NCI-H2196 treated with DMSO at 0.1 percent for 48 hours (cell line): ENCODE measurements around the gene FAM120B.
A peak's percentile ranks its signal among the peaks of the same experiment; 100 is the strongest.

ENCODE experiments used
- DNase-seq: peaks from one replicate; lab custom pipeline; 2025; ENCODE audit not compliant: unreplicated experiment; lab: John Stamatoyannopoulos, UW

The FAM120B gene

GRCh38 chr6:170271771-170272314, 34.7 kb upstream of the FAM120B start:
- no peak for DNase-seq

- no peak for DNase-seq
Measured at GRCh38 chr6:170272341-170273065, 34.1 kb upstream of the FAM120B start.

GRCh38 chr6:170273191-170273590, 33.4 kb upstream of the FAM120B start:
- DNase-seq = no peak

- no peak for DNase-seq
Measured at GRCh38 chr6:170273681-170274080, 32.9 kb upstream of the FAM120B start.

- DNase-seq = no peak
Measured at GRCh38 chr6:170274713-170275560, 31.6 kb upstream of the FAM120B start.

GRCh38 chr6:170276369-170277057, 30.0 kb upstream of the FAM120B start:
- no peak for DNase-seq

GRCh38 chr6:170277893-170278742, 28.4 kb upstream of the FAM120B start:
- DNase-seq = no peak

GRCh38 chr6:170278743-170279094, 27.8 kb upstream of the FAM120B start:
- DNase-seq = no peak

- DNase-seq = no peak
Measured at GRCh38 chr6:170279426-170279825, 27.1 kb upstream of the FAM120B start.

GRCh38 chr6:170279977-170280688, 26.4 kb upstream of the FAM120B start:
- DNase-seq = peak; percentile 82

- DNase-seq = no peak
Measured at GRCh38 chr6:170280689-170281045, 25.9 kb upstream of the FAM120B start.

GRCh38 chr6:170281331-170282292, 24.9 kb upstream of the FAM120B start:
- no peak for DNase-seq

GRCh38 chr6:170282512-170283158, 23.9 kb upstream of the FAM120B start:
- no peak for DNase-seq

- DNase-seq = no peak
Measured at GRCh38 chr6:170283212-170284081, 23.1 kb upstream of the FAM120B start.

GRCh38 chr6:170284126-170284773, 22.3 kb upstream of the FAM120B start:
- no peak for DNase-seq

GRCh38 chr6:170284866-170285469, 21.6 kb upstream of the FAM120B start:
- no peak for DNase-seq

GRCh38 chr6:170285482-170285881, 21.1 kb upstream of the FAM120B start:
- no peak for DNase-seq
